GOT3 (cell line): Measurements from ENCODE around the gene CEACAM7.
"Not testable (repeated sequence)": the region's sequence is repeated elsewhere in the genome, so short reads cannot be mapped to it uniquely, and the experiment has no call there.

Experiments used
- DNase-seq: peaks from one replicate; lab custom pipeline; 2025; ENCODE audit warnings: mixed read lengths; lab: John Stamatoyannopoulos, UW

CEACAM7 gene

DNA sequence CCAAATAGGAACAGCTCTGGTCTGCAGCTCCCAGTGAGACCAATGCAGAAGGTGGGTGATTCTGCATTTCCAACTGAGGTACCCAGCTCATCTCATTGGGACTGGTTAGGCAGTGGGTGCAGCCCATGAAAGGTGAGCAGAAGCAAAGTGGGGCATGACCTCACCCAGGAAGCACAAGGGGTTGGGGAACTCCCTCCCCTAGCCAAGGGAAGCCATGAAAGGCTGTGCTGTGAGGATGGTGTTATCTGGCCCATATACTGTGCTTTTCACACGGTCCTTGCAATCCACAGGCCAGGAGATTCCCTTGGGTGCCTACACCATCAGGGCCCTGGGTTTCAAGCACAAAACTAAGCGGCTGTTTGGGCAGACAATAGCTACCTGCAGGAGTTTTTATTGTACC, 31.3 kb downstream of the CEACAM7 start:
- DNase-seq = not testable (repeated sequence)

DNA sequence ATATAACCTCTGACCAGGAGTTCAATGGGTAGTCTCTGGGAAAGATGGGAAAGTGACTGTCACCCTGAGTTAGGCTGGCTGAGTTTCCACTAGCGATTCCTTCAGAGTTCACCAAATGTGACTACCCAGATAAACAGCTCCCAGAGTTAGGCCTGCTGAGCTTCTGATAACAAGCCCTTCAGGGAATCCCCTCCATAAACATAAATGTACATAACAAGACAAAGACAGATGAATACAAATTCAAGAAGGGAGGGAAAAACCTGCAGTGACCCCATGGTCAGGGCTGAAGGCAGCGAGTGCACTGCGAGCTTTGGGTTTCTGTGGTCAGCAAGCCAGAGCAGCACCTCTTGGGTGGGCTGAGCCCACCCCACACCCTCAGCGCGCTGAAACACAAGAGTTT, 35.8 kb downstream of the CEACAM7 start:
- no peak for DNase-seq

DNA sequence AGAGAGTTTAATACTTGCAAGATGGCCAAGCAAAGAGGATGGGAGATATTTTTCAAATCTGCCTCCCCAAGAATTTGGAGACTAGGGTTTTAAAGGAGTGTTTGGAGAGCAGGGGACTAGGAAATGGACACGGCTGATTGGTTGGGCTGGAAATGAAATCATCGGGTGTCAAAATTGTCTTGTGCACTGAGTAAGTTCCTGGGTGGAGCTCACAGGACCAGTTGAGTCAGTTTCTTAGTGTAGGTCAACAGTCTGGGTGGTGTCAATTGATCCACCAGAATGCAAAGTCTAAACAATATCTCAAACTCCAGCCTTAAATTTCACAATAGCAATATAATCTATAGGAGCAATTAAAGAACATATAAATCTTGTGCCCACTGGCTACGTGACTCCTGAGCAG, 38.2 kb downstream of the CEACAM7 start:
- DNase-seq = no peak

DNA sequence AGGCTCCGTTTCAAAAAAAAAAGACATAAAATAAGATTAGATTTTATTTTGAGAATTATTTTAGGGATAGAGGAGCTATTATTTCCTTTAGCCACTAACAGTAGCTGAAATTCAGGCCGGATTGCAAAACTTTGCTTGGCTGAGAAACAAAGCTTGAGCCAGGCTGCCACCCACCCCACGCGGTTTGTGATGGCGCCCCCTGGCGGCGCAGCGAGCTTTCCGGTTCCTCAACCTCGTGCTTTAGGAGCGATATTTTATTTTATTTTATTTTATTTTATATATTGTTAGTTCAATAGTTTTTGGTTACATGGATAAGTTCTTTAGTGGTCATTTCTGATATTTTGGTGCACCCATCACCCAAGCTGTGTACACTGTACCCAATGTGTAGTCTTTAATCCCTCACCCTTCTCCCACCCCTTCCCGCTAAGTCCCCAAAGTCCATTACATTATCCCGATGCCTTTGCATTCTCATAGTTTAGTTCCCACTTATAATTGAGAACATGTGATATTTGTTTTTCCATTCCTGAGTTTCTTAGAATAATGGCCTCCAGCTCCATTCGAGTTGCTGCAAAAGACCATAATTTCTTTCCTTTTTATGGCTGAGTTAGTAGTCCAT, 41.4 kb downstream of the CEACAM7 start:
- no peak for DNase-seq

DNA sequence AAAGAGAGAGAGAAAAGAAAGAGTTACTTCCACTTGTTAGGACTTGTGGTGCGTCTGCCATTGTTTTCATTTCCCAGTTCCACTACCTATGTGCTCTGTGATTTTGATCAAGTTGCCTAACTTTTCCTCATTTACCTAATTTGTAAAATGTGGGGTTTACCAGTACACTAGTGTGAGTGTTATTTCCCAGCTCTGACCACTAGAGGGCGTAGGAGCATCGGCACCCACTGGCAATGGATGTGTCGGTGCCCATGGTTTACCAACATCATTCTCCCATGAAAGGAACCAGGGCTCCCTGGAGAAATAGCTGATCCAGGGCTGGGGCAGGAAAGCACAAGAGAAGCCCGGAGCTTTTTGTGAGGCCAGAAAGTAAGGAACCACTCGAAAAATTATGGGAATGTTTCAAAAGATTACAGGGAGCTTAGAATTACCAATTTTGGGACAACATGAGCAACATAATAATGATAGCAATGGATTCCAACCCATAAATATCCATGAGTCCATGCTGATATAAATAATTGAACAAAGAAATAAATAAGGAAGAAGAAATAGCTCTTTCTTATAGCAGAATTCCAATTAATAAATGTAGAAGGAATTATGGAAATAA, 46.1 kb downstream of the CEACAM7 start:
- no peak for DNase-seq

DNA sequence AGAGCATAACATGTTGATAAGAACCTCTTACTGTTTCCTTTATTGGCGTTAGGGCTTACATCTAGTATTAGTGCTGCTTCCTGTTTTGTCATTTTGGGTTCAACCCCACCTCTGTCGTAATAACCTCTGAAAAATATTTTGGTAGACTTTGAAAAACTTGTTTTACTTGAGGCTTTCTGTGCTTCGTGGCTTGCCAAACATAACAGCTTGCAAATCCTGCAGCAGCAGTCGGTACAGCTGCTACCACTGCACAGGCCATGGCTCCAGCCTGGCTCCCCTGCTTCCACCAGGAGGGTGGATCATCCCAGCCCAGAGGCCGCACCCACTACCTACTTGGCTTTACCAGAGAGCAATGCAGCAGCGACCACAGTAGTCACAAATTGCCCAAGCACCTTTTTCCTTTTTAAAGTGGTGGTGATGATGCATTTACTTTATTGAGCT, 49.4 kb downstream of the CEACAM7 start:
- DNase-seq = no peak

DNA sequence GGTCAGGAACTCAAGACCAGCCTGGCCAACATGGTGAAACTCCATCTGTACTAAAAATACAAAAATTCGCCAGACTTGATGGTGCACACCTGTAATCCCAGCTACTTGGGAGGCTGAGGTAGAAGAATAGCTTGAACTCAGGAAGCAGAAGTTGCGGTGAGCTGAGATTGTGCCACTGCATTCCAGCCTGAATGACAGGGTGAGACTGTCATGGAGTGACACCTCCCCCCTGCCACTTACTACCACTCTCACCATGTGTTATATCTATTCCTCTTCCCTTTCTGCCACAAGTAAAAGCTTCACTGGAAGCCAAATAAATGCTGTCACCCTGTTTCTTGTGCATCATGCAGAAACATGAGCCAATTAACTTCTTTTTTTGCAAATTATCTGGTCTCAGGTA, 50.6 kb downstream of the CEACAM7 start:
- DNase-seq = no peak

DNA sequence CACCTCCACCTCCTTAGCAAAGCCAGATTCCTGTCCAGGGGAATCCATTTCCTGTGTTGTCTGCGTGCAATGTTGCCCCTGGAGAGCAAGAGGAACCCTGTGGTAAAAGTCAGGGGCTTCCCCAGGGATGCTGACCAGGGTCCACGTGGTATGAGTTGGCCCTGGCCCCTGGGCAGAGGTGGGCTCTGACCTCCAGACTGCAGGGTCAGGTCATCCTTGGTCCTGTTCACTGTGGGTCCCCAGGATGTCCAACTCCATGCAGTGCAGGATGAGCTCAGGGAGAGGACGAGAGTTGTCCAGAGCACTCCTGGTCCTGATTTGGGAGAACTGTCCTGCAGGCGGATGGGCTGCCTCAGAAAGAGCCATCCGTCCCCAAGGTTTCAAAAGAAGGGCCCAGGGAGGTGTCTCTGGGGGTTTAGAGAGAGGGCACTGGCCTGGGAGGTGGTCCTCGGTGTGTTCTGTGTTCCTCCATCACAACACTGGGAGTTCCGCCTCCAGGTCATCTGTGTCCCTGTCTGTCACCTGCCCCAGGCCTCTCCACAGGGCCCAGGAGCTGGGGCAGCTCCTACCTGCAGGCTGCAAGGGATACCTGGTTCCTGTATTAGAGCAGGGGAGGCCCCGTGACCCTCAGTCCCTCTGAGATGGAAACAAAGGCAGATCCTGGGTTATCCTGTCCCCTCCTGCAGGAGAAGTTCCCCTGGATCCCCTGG, 59.9 kb downstream of the CEACAM7 start:
- DNase-seq = no peak

DNA sequence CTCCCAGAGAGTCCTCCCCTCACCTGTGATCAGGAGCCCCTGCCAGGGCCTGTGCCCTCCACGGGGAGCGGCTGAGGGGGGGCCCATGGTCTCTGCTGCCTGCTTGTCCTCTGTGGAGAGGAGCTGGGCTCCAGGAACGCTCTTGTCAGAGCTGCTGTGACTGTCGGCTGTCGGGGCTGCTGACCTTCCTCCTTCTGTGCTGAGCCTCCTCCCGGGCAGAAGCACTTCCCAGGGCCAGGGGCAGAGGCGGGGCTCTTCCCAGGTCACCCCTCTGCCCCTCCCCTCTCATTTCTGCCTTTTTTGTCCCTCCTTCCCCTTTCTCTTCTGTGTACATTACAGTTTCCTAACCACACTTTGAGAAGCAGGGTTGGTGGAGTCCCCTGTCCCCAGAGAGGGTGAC, 61.2 kb downstream of the CEACAM7 start, which contains the start of gene CEACAM4:
TSS of gene CEACAM4 (minus strand) at position 198 of the 400 bp plus-strand sequence. CDS start at position 87, 111 bp downstream.
- no peak for DNase-seq

DNA sequence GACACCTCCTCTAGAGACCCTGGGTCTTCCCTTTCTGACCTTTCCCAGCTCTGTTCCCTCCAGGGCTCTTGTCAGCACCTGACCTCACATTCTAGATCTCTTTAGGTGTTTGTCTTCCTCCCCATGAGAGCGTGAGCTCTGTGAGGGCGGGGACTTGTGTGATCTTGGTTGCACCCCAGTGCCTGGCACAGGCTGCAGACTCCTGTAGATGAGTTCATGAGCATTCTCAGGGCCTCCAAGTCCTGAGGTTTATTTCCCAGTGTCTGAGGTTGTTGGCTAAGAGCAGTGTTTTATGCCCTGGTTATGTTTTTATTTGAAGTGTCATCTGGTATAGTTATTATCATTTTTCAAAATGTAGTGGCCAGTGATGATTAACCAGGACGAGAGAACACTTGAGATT, 61.8 kb downstream of the CEACAM7 start:
- DNase-seq = no peak

DNA sequence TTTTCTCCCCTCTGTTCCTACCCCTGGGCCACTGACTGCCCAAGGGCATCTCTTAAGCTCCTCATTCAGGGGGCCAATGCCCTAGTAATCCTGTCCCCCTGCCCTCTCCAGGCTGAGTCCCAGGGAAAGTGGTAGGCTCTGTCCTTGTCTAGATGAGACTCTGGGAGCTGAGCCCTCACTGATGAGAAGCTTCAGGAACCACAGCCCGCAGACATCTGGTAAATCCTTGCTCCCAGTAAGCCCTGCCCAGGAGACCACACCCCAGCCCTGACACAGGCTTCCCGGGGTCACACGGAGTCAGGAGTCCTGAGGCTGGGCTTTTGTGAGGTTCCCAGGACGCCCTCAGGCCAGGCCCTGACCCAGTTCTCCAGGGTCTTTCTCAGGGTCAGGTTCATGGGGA, 63.1 kb downstream of the CEACAM7 start:
- DNase-seq = no peak

DNA sequence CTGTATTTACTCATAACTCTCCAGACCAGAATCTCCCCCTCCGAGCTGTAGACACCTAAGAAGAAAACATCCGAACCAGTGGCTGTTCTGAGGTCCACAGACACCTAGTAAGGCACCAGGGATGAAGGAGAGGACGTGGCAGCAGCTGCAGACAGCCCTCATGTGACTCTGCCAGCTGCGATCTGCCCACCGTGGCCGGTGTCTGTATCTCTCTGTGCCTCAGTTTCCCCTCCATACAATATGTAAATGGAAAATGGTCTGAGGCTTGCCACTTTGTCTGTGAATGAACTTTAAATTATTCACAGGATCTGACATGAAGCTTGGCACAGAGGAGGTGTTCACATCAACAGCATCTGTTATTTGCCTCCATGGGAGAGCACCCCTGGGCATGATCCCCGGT, 63.6 kb downstream of the CEACAM7 start:
- DNase-seq = no peak

DNA sequence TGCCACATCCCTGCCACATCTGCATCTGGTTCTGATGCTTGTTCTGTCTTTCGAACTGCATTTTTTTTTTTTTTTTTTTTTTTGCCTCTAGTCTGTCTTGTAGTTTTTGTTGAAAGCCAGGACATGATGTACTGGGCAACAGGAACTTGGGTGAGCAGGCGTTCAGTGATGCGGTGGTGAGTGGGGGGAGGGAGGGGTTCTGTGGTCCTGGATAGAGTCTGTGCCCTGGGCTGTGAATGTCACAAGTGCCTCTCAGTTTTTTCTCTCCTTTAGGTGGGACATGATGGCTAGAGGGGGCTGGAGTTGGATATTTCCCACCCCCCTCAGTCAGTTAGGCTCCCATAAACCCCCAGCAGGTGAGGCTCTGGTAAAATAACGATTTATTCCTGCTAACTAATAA, 64.7 kb downstream of the CEACAM7 start:
- DNase-seq = no peak
